Measurements from ENCODE around the gene MBNL1.

The MBNL1 gene

DNA sequence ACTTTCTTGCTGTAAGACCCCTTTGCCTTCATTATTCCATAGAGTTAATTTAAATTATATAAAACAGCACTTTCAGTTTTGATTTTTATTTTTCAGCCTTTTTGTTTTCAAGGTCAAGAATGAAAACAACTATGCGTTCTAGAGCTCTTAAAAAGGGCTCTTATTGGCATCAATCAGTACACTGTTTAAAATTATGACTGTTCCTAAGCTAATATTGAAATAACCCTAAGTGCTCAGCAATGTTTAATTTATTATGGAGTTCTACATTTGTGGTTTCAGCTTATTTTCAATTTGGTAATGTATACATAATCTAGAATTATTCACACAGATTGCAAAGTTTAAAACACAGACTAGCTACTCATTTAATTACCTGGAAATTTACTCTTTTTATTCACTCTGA, 179.4 kb downstream of the MBNL1 start:
- DNase-seq (no peak), ATAC-seq (no peak)

GRCh38 chr3:152452318-152452717, 183.6 kb downstream of the MBNL1 start:
- ATAC-seq (no peak), DNase-seq (no peak)

DNA sequence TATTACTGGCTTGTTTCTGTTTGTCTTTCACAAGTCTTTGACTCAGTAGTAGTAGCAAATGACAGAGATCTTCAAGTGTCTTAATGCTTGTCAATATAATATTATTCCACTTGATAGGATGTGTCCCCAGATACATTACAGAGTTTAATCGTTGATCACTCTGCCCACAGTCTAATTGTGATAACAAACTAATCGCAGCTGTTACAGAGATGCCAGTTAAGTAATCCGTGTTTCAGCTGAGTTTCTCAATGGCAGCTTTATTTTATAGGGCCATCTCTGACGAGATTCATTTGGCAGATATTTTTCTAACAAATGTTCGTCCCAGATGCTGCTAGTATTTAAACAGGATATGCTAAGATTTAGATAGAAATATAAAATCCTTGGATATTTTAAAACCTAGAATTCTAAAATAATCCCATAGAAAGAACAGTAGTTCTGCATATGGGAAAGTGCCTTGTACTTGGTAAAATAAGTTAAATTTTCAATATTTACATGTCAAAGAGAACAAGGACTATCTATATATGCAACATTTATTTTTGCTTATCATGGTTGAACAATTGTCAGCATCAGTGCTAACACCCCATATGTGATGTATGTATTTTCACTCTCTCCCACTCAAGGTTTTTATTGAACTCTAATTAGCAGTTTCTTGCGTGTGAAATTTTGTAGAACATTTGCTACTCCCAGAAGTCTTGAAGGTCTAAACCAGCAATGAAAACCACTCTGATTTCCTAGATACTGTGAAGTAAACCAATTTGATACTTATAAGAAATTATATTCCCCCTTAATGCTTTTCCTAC, 185.5 kb downstream of the MBNL1 start:
- ATAC-seq (no peak), DNase-seq (no peak)

GRCh38 chr3:152455989-152456388, 187.3 kb downstream of the MBNL1 start:
- DNase-seq (no peak), ATAC-seq (no peak)

- no peak for DNase-seq
- no peak for ATAC-seq
These were observed 189.0 kb downstream of the MBNL1 start for GRCh38 chr3:152457500-152458375.

GRCh38 chr3:152458376-152459117, 189.8 kb downstream of the MBNL1 start:
- ATAC-seq = peak; percentile 57
- DNase-seq = no peak

DNA sequence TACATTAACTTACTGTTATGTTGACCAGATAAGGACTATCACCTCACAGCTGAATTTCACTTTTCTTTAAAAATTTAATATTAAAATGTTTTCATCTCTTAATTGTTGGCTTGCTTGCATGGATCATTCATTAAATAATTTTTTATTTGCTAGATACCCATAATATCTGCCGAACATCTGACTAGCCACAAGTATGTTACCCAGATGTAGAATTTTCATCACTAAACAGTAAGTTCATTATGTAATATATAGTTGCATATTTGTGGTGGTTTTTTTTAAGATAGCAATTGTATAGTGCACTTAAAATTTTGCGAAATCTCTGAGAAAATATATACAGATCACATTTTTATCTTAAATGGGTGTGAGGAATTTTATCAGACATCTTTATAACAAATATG, 190.4 kb downstream of the MBNL1 start:
- DNase-seq (no peak), ATAC-seq (no peak)

GRCh38 chr3:152459572-152459971, 190.8 kb downstream of the MBNL1 start:
- ATAC-seq = no peak
- DNase-seq = no peak

DNA sequence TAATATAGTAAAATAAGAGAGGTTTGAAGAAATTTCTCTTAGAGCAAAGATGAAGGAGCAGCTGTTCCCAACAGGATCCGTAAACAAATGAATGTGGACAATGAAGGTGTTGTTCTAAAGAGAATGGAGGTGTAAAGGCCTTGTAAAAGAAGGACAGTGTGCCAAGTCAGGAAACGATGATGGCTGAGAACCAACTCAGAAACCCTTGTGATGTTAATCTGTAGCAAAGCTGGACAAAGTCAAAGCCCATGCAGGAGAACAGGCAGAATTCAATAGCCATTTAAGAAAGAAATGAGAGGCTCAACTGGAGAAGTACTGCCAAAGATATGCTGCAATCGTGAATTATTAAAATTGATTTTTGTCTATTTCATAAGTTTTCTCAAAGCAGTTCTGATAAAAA, 192.2 kb downstream of the MBNL1 start:
- DNase-seq (no peak), ATAC-seq (no peak)

DNA sequence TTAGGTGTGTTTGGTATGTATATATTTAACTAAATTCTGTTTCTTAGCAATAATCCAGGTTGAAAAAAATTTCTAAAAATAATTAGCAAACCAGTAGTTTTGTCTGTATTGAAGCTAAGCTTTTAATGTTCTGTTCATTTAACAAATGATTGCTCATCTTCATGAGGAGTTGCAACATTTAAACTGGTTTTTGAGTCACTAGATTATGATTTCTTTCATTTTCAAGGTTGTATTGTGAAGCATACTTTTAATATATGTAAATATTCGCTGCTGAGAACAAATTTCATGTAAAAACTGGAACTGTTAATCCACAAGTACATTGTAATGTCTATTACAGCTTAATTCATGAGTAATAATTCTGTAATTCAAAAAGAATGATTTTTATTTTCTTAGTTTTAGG, 192.7 kb downstream of the MBNL1 start:
- DNase-seq (no peak), ATAC-seq (no peak)

- ATAC-seq (peak; percentile 72), DNase-seq (no peak)
These were observed 198.1 kb downstream of the MBNL1 start for GRCh38 chr3:152466784-152467183.

- DNase-seq (no peak), ATAC-seq (no peak)
These were observed 200.7 kb downstream of the MBNL1 start for GRCh38 chr3:152469248-152470025.

DNA sequence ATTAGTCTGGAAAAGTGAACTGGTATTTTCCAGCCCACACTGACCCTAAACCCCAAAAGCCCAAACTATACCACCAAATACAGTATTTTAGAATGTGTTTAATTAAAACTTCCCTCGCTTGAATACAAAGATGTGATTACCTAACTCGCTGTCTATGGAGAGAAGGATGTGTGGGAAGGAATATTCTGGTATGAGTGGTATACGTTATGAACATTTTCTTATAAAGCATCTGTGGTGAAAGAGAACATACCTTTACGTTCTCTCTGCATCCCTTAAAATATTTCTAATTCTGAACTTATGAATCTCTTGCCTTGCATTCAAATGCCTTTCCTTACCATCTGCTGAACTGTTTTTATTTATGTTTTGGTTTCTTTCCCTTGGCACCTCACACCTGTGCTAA, 201.4 kb downstream of the MBNL1 start:
- no peak for ATAC-seq

DNA sequence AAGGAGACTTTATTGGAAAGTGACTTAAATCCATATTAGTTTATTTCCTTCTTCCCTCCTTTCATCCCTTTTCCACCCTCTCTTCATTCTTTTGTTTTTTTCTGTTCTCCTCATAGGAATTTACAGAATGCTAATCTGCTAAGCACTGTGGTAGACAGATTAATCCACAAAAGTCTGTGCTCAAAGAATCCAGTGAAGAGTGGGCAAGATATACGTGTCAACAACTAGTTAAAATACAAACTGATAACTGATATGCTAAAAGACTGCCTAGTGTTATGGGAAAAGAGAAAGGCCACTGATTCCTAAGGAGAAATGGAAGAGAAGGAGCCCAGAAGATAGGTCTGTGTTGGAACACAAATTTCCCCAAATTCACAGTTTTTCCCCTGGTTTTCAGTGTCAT, 202.2 kb downstream of the MBNL1 start:
- DNase-seq (no peak), ATAC-seq (no peak)

More for the DNA sequence above, 201.4 kb downstream of the MBNL1 start:
- DNase-seq = no peak

DNA sequence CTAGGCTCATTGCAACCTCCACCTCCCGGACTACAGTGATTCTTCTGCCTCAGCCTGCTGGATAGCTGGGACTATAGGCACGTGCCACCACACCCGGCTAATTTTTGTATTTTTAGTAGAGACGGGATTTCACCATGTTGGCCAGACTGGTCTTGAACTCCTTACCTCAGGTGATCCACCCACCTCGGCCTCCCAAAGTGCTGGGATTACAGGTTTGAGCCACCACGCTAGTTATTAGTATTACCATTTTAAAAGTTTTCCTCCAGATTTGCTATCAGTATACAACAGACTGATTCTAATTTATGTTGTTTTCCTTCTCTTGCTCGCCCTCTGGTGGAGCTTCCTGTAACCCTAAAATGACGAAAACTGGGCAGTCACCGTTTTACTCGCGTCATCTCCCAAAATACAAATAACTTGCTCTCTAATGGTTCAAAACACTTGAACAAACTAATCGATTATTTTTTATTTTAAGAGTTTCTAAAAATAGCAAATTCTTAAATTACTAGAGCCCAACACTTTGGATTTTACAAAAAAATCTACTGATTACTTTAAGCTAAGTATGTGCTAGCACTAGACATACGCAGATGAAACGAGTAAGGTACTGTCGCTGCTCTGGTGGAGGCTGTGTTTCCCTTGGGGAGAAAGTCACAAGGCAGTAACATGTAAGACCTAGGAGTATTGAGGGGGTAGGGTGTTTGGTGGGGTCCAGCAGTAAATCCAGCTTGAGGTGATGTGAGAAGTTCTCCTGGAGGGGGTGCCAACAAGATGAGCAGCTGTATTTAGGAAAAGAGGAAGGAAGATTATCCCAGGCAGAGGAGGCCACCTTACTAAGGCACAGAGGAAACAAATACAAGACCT, 203.3 kb downstream of the MBNL1 start:
- peak; percentile 69 for DNase-seq
- peak; percentile 70 for ATAC-seq

GRCh38 chr3:152472672-152472954, 203.9 kb downstream of the MBNL1 start:
- no peak for DNase-seq
- no peak for ATAC-seq

GRCh38 chr3:152474585-152474984, 205.9 kb downstream of the MBNL1 start:
- ATAC-seq (no peak), DNase-seq (no peak)

- ATAC-seq = no peak
- no peak for DNase-seq
These were observed 208.7 kb downstream of the MBNL1 start for GRCh38 chr3:152477422-152477821.

- ATAC-seq (no peak), DNase-seq (no peak)
These were observed 211.7 kb downstream of the MBNL1 start for GRCh38 chr3:152480282-152480953.

DNA sequence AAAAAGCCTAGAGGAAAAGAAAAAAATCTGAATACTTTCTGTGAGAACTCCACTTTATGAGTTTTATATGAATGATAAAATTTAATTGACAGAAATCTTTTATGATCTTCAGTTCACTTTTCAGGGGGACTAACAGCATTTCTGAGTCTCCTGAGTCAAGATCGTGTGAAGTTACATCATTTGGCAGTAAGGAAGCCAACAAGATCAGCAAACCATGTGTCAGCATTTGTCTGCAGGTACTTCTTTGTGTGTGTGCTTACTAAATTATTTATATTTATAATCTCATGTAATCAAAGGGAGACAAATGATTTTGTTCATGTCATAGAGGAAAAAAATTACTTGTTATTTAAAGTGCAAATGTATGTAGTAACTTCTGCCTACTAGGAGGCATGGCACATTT, 217.6 kb downstream of the MBNL1 start:
- DNase-seq = no peak
- ATAC-seq = no peak

DNA sequence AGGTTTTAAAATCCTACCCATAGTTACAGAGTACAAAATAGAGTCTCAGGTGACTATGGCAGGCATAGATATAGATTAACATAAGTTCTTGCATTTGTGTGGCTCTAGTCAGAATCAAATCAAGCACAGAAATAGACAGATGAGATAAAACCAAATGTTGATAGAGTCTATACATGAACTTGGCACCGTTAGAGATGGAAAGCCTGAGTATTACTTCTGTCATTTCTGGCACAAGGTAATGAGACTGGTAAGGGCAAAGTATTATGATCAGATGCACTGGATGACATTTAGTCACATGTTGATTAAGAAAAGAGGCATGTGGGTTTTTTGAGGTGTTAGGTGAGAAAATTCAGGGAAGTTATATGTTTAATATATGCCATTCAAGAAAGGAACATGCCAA, 219.7 kb downstream of the MBNL1 start:
- ATAC-seq (peak; percentile 40), DNase-seq (no peak)
